Measurements from ENCODE around the gene HMGXB3. TPM values are rescaled to one million over a fixed set of nuclear protein-coding genes. Genes with fewer than 3 reads are reported as not detected.

The HMGXB3 gene
- total and polyA plus RNA-seq, 9 donors: 14.1 to 32.1 (median 28.1) TPM

GRCh38 chr5:149982505-149982904 lies 18.0 kb upstream of the HMGXB3 start:
- TF ChIP-seq CTCF (IDR thresholded peaks at IDR 0.05) (no peak), EP300 (IDR thresholded peaks at IDR 0.05) (no peak), POLR2A (IDR thresholded peaks at IDR 0.05) (no peak)
- H3K27ac ChIP-seq: no peak overlapping the region
- no peak overlapping the region for H3K4me3 ChIP-seq
- H3K36me3 ChIP-seq: no peaks in the 10 kb centered on the region
- intact Hi-C loops (cut with DNase I): no loop called here
- DNase-seq: no peak
- no peaks in the 10 kb centered on the region for H3K9me3 ChIP-seq
- no peaks in the 10 kb centered on the region for H3K4me1 ChIP-seq (ENCODE audit: insufficient read depth)
- no peaks in the 10 kb centered on the region for H3K27me3 ChIP-seq

GRCh38 chr5:149988126-149988525 lies 12.4 kb upstream of the HMGXB3 start:
- no peaks in the 10 kb centered on the region for H3K27me3 ChIP-seq
- 74 to 82% (median 77%) methylated on average over 5 of the region's 5 CpGs for WGBS, 3 donors
- intact Hi-C loops (cut with DNase I): loop anchor here in 2 of 4 donors (5.0 kb wide), 2 partner anchors 151 to 351 kb away; no protein-coding TSS in a partner anchor
- H3K27ac ChIP-seq: no peak overlapping the region
- TF ChIP-seq EP300 (IDR thresholded peaks at IDR 0.05) (no peak), CTCF (IDR thresholded peaks at IDR 0.05) (no peak), POLR2A (IDR thresholded peaks at IDR 0.05) (no peak)
- H3K4me1 ChIP-seq (ENCODE audit: insufficient read depth): no peaks in the 10 kb centered on the region
- H3K36me3 ChIP-seq: no peaks in the 10 kb centered on the region
- H3K4me3 ChIP-seq: no peak overlapping the region
- H3K9me3 ChIP-seq: no peaks in the 10 kb centered on the region
- no peak for DNase-seq

GRCh38 chr5:149990518-149991376 lies 9.8 kb upstream of the HMGXB3 start:
- no peak overlapping the region for H3K4me3 ChIP-seq
- H3K27me3 ChIP-seq: no peaks in the 10 kb centered on the region
- H3K4me1 ChIP-seq (ENCODE audit: insufficient read depth): no peaks in the 10 kb centered on the region
- no peaks in the 10 kb centered on the region for H3K9me3 ChIP-seq
- no peaks in the 10 kb centered on the region for H3K36me3 ChIP-seq
- intact Hi-C loops (cut with DNase I): loop anchor here (5.0 to 10.0 kb wide), 6 partner anchors 138 to 358 kb away; no protein-coding TSS in a partner anchor
- no peak overlapping the region for H3K27ac ChIP-seq
- WGBS, 3 donors: 67 to 69% (median 68%) methylated on average over 4 of the region's 4 CpGs
- TF ChIP-seq POLR2A (IDR thresholded peaks at IDR 0.05) (no peak), EP300 (IDR thresholded peaks at IDR 0.05) (no peak), CTCF (IDR thresholded peaks at IDR 0.05) (peak; percentile 61 to 84 (median 82))
- DNase-seq: peak; percentile 58 to 78 (median 70)

GRCh38 chr5:149993471-149993870 lies 7.1 kb upstream of the HMGXB3 start:
- no peak for DNase-seq
- Histone ChIP-seq H3K4me3 (no peak overlapping the region), H3K27ac (no peak overlapping the region), H3K9me3 (no peaks in the 10 kb centered on the region), H3K36me3 (no peaks in the 10 kb centered on the region), H3K27me3 (no peaks in the 10 kb centered on the region), H3K4me1 (ENCODE audit: insufficient read depth) (no peaks in the 10 kb centered on the region)
- intact Hi-C loops (cut with DNase I): loop anchor here (5.0 to 10.0 kb wide), 6 partner anchors 141 to 361 kb away; no protein-coding TSS in a partner anchor
- WGBS, 3 donors: 92 to 95% (median 93%) methylated on average over 3 of the region's 3 CpGs
- TF ChIP-seq POLR2A (IDR thresholded peaks at IDR 0.05): no peak
- TF ChIP-seq EP300 (IDR thresholded peaks at IDR 0.05): no peak
- no peak for TF ChIP-seq CTCF (IDR thresholded peaks at IDR 0.05)

All from ovary (tissue), 9 donors.